COLO668 (cell line): Measurements from ENCODE around the gene NEUROG3.
A peak's percentile ranks its signal among the peaks of the same experiment; 100 is the strongest.
"Not testable (repeated sequence)": the region's sequence is repeated elsewhere in the genome, so short reads cannot be mapped to it uniquely, and the experiment has no call there.

Experiments
- DNase-seq: peaks from one replicate; lab custom pipeline; 2025; ENCODE audit not compliant: unreplicated experiment; lab: John Stamatoyannopoulos, UW

Gene NEUROG3

DNA sequence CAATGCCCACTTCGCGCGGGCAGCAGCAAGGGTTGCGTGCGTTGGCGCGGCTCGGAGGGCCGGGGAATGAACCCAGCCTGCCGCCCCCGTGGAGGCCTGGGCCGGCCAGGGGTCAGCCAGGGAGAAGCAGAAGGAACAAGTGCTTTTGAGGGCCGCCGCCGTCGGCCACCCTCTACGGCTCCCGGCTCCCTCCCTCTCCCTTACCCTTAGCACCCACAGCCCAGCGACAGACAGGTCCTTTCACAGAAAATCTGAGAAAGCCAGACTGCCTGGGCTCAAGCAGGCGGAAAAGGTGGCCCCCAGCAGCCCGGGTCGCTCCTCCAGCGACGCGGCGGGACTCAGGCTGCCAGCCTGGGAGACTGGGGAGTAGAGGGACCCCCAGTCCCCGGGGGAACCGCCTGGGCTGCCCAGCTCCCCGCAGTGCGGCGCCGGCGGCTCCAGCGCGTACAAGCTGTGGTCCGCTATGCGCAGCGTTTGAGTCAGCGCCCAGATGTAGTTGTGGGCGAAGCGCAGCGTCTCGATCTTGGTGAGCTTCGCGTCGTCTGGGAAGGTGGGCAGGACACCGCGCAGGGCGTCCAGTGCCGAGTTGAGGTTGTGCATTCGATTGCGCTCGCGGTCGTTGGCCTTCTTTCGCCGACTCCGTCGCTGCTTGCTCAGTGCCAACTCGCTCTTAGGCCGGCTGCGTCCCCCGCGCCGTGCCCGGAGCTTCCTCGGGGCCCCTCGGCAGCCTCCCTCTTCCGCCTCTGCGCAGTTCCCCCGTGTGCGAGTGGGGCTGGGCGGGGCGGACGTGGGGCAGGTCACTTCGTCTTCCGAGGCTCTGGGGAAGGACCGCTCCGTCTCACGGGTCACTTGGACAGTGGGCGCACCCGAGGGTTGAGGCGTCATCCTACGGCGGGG, 815 bp downstream of the NEUROG3 start:
- DNase-seq = peak; percentile 28

DNA sequence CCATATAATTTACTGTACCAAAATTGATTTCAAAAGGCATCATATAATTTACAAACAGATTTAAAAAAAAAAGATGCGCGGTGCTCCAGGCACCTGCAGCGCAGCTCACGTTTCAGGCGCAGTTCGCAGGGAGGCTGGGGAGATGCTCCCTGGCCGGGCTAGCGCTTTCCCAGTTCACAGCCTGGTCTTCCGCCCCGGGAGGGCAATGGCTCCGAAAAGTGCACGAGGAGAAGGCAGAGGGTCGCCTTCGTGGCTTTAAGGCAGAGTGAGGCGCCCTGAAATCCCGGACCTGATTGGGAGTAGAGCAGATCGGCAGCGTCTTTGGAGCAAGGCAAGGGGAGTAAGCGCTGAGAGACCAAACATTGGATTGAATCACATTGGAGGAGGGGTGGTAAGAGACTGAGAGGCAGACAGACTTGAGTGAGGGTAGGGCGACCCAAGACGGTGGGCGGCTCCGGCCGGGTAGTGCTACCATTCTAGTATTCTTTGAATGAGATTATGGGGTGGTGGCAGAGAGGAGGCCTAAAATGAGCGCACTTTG, 1.5 kb downstream of the NEUROG3 start:
- peak; percentile 3 for DNase-seq

- no peak for DNase-seq
Observed at GRCh38 chr10:69570050-69570816, 3.0 kb downstream of the NEUROG3 start.

- no peak for DNase-seq
Observed at GRCh38 chr10:69569396-69569934, 3.8 kb downstream of the NEUROG3 start.

DNA sequence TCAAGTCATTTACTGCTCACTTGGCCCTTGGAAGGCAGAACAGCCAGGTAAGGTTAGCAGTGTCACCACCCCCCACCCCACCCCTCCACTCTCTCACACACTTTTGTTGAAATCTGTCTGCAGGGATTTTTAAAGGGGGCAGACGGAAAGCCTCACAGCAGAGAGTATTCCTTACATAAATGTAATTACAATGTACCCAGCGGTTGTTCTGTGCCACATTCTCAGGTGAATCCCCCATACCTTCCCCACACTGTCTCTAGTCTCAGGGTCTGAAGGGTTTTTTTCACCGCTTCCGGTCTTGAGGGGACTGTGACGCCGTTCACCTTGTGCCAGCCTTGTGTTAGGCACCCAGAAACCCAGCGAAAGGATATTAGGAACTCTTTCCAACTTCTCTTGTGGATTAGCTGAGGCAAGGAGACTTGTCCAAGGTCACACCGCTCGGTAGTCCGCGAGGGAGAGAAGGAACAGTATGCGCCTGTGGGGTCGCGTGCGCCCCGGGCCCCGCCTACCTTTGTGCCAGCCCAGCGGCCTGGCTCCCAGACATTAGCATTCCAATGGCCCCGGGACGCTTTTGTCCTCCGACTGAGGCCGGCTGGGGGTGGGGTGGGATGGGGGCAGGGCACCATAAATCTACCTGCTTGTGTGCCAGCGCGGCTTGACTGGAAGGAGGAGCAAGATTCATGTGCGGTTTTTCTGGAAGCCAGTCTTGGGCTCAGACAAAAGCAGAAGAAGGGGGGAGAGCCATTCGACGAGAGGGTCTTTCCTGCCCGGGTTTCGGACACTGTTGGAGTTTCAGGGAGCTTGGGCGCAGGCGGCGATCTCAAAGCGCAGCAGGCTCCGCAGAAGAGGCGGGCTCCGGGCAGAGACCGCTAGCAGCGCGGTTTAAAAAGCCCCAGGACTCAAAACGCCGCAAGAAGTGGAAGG, 4.5 kb downstream of the NEUROG3 start:
- no peak for DNase-seq

DNA sequence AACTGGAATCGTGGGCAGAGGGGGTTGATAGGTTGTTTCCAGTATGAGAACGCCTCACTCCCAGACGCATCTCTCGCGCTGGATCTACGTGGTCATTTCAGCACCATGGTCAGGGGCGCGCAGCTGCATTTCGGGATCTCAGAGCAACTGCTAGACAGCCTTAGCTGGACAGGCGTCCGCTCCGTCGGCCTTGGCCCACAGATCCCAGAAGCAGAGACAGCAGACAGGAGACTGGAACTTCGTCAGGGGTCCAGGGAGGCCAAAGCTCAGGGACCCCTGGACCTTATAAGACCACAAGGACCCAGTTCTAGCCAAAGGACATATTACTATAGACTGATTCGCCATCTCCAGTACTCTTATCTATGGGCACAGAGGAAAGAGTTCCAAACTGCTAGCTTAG, 5.3 kb downstream of the NEUROG3 start:
- DNase-seq = no peak

DNA sequence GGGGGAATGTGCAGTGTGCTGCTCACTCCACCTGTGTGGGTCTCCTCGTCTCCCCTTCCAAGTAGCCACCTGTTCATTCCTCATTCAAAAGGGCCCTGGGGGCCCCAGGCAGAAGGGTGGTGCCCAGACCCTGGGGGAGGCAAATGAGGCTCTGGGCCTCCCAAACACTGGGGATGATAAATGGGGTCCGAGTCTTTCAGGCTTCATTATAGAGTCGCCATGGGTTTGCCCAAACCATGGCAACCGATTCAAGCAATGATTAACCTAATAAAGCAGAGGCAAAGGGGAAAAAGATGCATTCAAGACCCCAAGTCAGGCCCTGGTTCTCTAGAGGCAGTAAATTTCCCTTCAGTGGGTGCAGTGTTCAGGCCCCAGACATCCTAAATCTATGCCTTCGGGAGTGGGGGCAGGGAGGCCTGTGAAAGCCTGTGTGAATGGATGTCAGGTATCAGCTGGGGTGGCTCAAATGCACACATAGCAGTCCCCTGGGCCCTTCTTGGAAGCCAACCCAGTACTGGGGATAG, 10.4 kb downstream of the NEUROG3 start:
- DNase-seq = no peak

- DNase-seq = no peak
Observed at GRCh38 chr10:69559525-69559924, 13.7 kb downstream of the NEUROG3 start.

DNA sequence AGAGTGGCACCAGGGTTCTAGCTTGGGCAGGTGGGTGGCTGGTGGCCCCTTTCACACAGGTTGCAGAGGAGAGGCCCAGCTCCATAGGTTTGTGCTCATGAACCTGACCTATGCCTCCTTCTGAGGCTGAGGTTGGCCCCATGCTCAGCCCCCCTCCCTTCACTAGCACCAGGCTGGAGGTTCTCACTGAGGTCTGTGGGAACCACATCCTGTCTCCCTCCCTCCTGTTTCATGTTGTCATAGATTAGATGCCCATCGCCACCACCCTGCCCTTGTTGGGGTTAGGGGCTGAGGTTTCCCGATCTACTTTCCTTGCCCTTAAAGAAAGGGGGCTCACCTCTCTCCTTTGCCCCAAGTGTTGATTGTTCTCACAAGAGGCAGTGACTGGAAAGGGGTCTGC, 14.7 kb downstream of the NEUROG3 start:
- DNase-seq = no peak

DNA sequence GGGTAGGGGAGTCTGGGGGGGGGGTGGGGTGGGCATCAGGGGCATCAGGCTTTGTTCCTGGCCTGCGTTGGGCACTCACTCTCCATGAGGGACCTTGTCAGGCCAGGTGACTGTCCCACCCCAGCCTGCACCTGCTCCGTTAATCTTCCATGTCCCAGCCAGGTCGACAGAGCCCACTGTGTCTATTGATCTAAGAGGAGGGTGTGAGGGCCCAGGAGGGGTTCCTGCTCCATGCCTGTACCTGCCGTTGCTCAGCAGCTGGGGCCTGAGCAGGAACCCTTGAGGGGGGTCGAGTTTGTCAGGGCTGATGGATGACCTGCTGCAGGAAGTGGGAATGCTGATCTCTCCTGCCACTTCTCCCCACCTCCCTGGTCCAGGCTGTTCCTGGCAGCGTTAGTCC, 18.6 kb downstream of the NEUROG3 start:
- no peak for DNase-seq

DNA sequence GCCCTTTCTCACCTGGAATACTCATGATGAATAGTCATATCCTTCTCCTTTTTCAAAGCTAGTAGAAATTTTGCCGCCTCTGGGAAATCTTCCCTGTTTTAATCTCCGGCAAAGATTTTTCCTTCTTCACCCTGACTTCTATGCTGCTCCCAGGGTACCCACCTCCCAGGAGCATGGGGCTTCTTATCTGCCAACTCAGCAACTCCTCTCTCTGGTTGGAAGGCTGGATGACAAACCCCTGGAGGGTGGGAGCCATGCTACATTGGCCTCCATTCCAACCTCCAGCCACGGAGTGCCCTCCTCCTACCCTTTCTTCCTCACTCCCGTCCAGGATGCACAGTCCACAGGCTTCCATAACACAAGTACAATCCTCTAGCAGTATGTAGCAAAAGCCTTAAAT, 19.9 kb downstream of the NEUROG3 start:
- no peak for DNase-seq

DNA sequence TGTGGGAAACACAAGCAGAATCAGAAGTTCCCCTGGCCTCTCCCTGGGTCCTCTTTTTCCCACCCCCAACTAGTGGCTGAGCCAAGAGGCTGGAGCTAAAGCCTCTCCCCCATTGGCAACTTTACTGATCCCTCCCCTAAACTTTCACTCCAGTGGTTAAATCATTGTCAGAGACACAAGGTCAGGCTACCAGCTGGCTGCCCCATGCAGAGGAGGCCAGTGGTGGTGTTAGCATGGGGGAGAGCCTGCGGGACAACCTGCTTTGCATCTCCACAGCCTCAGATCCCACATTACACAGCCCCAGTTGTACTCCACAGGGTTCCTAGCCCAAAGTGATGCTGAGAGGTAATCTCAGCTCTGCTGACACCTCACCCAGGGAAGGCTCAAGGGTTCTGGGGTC, 21.0 kb downstream of the NEUROG3 start:
- DNase-seq = no peak

DNA sequence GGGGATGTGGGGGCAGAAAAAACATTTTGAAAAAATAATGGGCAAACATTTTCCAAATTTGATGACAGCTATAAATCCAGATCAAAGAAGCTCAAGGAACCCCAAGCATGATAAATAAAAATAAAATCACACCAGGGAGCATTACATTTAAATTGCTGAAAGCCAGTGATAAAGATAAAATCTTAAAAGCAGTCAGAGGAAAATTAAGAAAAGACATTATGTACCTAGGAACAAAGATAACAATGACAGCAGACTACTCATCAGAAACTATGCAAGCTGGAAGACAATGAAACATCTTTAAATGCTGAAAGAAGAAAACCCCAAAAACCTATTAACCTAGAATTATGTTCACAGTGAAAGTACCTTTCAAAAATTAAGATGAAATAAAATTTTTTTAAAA, 23.3 kb downstream of the NEUROG3 start:
- DNase-seq = no peak

DNA sequence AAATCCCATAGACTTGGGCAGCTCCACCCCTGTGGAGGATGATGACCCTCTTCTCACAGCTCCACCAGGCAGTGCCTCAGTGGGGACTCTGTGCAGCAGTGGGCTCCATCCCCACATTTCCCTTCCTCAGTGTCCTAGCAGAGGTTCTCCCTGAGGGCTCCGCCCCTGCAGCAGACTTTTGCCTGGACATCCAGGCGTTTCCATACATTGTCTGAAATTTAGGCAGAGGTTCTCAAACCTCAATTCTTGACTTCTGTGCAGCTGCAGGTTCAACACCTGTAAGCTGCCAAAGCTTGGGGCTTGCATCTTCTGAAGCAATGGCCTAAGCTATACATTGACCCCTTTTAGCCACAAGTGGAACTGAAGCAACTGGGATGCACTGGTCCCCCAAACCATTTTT, 31.8 kb downstream of the NEUROG3 start:
- DNase-seq = no peak

DNA sequence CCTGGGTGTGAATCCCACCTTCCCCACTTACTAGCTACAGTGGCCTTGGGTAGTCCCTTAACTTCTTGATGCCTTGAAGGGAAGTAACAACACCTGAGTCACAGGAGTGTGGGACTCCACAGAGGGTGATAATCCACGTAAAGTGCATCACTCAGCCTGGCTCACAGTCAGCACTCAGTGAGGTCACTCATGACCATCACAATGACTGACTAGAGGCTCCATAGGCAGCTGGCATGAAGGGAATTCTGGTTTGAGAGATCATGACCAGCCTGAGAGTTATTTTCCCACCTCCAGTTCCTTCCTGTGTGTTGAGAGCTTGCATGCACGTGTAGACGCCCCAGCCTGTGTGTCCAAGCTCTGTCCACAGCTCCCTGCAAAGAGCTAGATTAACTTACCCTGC, 34.8 kb downstream of the NEUROG3 start:
- DNase-seq = no peak

DNA sequence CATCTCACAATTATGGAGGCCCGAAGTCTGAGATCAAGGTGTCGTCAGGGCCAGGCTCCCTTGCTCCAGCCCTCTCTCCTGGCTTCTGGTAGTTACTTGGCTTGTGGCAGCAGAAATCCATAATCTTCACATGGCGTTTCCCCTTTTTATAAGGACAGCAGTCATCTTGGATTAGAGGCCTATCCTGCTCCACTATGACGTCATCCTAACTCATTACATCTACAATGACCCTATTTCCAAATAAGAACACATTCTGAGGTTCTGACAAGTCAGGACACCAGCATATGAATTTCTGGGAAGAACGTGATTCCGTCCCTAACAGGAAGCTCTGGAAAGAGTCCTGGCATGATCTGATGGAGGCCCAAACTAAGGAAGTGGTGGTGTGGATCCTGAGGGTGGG, 35.8 kb downstream of the NEUROG3 start:
- no peak for DNase-seq

GRCh38 chr10:69536521-69536920, 36.7 kb downstream of the NEUROG3 start:
- DNase-seq = not testable (repeated sequence)

DNA sequence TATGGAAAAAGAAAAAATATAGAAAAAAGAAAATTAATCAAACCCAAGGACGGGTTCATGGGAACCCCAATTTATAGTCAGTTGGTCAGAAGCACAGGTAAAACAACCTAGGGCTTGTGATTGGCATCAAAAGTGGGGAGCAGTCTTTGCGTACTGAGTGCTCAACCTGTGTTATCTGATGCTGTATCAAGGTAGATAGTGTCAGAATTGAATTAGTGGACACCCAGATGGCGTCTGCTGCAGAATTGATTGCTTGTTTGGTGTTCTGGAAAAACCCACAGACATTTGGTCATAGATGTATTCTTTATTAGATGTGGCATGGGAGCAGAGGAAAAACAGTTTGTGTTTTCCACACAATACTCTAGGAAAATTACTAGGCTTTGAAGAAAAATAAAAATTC, 39.6 kb downstream of the NEUROG3 start:
- DNase-seq = no peak

DNA sequence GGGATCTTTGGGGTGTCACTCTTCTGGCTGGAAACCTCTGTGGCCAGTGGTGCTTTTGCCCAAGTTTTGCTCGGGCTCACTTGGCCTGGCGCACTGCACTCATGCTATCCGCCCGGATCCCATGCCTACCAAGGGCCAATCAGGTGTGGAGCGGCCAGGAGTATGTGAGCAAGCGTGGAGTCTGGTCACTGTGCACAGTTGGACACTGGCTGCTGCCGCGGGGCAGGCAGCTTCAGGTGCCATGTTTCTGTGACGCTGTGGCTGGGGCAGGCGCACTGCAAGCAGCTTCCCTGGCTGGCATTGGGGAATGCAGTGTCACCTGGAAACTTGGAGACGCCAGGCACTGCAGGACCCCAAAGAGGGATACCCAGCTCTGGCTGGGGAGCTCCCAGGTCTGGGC, 45.3 kb downstream of the NEUROG3 start:
- no peak for DNase-seq
